ENCODE data around the gene ITFG1.

ITFG1 gene

DNA sequence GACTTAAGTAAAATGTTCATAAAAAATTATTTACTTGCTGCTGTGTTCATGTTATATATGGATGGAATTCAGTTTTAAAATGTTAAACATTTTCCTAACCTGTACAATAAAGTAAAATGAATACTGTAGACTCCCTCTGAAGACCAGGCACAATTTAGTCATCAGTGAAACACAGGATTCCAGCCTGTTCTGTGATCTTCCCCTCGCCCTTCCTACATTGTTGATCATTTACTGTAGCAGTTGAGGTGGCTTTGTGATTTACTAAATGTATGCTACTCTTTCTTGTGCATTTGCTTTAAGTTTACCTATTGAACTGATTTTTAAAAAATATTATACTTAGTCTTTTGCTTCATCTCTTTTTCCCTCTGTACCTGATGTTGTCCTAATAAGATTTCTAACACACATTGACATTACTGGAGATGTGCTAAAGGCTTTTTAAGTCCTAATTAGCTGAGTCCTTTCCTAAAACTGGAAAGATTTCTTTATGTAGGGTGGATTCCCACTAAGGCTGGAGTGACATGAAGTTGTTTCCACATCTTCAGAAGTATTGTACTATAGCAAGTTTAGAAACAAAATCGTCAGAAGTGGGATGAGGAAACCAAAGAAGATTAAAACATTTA lies 38.3 kb upstream of the ITFG1 start:
- no peak overlapping the region for H3K4me3 ChIP-seq (replicated peaks; ENCODE audit: low read depth, low read length)
- TF ChIP-seq CTCF (IDR thresholded peaks at IDR 0.05; ENCODE audit: low read depth, low read length, missing control alignments) = no peak
- no peak for DNase-seq (ENCODE audit: extremely low read depth, low read depth)

DNA sequence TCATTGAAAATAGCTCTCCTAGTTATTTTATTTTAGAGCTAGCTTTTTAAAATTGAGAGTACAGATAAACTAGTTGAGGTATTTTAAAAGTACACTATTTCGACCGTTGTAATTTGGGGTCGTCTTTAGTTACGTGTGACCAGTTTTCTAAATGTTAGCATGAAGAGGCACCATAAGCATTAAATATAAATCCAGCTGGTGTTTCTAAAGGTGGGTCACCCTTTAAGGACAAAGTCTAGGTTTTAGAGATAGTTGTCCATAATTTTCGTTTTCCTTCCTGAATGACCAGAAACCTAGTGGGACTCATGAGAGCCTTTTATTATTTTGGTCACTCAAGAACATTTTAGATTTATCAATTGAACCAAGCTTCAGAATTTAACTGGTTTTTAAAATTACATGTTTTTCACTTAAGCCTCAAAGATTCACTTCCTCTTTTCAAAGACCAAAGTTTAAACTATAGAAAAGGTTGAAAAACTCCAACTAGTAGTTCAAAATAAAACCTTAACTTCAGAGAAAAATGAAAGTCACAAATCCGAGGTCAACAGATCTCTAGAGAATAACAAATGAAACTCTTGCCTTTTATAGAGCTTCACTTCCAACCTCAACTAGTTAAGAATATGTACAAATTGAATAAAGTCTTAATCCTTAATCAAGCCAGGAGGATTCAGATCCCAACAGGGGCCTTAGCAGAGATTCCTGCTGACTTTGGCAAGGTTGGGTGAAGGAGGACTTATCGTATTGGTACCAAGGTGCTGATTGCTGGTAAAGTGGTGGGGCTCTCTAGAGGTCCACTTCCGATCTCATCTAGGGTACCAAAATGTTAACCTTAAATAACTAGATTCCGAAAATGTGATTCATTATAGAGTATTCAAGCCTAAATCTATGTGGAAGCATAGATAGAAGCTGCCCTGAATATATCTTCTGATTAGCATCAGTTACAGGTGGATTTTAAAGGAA lies 32.8 kb upstream of the ITFG1 start:
- no peak for DNase-seq (ENCODE audit: extremely low read depth, low read depth)
- H3K4me3 ChIP-seq (replicated peaks; ENCODE audit: low read depth, low read length) = no peak overlapping the region
- no peak for TF ChIP-seq CTCF (IDR thresholded peaks at IDR 0.05; ENCODE audit: low read depth, low read length, missing control alignments)

GRCh38 chr16:47492428-47493377 lies 31.8 kb upstream of the ITFG1 start:
- no peak for TF ChIP-seq CTCF (IDR thresholded peaks at IDR 0.05; ENCODE audit: low read depth, low read length, missing control alignments)
- no peak overlapping the region for H3K4me3 ChIP-seq (replicated peaks; ENCODE audit: low read depth, low read length)
- DNase-seq (ENCODE audit: extremely low read depth, low read depth) = no peak

- no peak overlapping the region for H3K4me3 ChIP-seq (replicated peaks; ENCODE audit: low read depth, low read length)
- DNase-seq (ENCODE audit: extremely low read depth, low read depth) = no peak
- TF ChIP-seq CTCF (IDR thresholded peaks at IDR 0.05; ENCODE audit: low read depth, low read length, missing control alignments) = no peak
Observed at GRCh38 chr16:47492036-47492427, 31.2 kb upstream of the ITFG1 start.

- no peak for DNase-seq (ENCODE audit: extremely low read depth, low read depth)
- H3K4me3 ChIP-seq (replicated peaks; ENCODE audit: low read depth, low read length) = no peak overlapping the region
- no peak for TF ChIP-seq CTCF (IDR thresholded peaks at IDR 0.05; ENCODE audit: low read depth, low read length, missing control alignments)
Observed at GRCh38 chr16:47490471-47490870, 29.6 kb upstream of the ITFG1 start.

DNA sequence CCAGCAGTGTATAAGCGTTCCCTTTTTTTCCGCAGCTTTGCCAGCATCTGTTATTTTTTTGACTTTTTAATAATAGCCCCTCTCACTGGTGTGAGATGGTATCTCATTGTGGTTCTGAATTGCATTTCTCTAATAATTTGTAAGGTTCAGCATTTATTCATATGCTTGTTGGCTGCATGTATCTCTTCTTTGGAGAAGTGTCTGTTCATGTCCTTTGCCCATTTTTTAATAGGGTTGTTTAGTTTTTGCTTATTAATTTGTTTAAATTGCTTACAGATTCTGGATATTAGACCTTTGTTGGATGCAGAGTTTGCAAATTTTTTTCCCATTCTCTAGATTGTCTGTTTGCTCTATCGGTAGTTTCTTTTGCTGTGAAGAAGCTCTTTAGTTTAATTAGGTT lies 27.2 kb upstream of the ITFG1 start:
- DNase-seq (ENCODE audit: extremely low read depth, low read depth) = no peak
- no peak overlapping the region for H3K4me3 ChIP-seq (replicated peaks; ENCODE audit: low read depth, low read length)
- TF ChIP-seq CTCF (IDR thresholded peaks at IDR 0.05; ENCODE audit: low read depth, low read length, missing control alignments) = no peak

All from HFF-Myc (cell line).